ENCODE data around the gene SEPTIN12. TPM values are rescaled to one million over a fixed set of nuclear protein-coding genes. Genes with fewer than 3 reads are reported as not detected.
A peak's percentile ranks its signal among the peaks of the same experiment; 100 is the strongest.

Gene SEPTIN12
- total RNA-seq, 1 donor from 2014 or later = not detected

GRCh38 chr16:4830408-4830807 is 42.3 kb upstream of the SEPTIN12 start:
- no peak overlapping the region for H3K4me3 ChIP-seq (ENCODE audit: low read depth, low read length)
- no peak for DNase-seq (ENCODE audit: low read depth)
- H3K36me3 ChIP-seq (ENCODE audit: control insufficient read depth, insufficient read depth, low read length) = peaks cover 33% of the 10 kb centered on the region
- no peak for FAIRE-seq
- no peaks in the 10 kb centered on the region for H3K27me3 ChIP-seq (ENCODE audit: control insufficient read depth, insufficient read depth, low read length)
- no peak for TF ChIP-seq CTCF (IDR thresholded peaks at IDR 0.05; ENCODE audit: insufficient read depth, low read length, severe bottlenecking)

- FAIRE-seq (peak; percentile 13), DNase-seq (ENCODE audit: low read depth) (no peak)
- TF ChIP-seq CTCF (IDR thresholded peaks at IDR 0.05; ENCODE audit: insufficient read depth, low read length, severe bottlenecking) = no peak
- peaks cover 34% of the 10 kb centered on the region for H3K36me3 ChIP-seq (ENCODE audit: control insufficient read depth, insufficient read depth, low read length)
- H3K27me3 ChIP-seq (ENCODE audit: control insufficient read depth, insufficient read depth, low read length) = no peaks in the 10 kb centered on the region
- H3K4me3 ChIP-seq (ENCODE audit: low read depth, low read length) = no peak overlapping the region
These were observed 40.6 kb upstream of the SEPTIN12 start for GRCh38 chr16:4828567-4829321.

- H3K4me3 ChIP-seq (ENCODE audit: low read depth, low read length) = no peak overlapping the region
- no peak for TF ChIP-seq CTCF (IDR thresholded peaks at IDR 0.05; ENCODE audit: insufficient read depth, low read length, severe bottlenecking)
- DNase-seq (ENCODE audit: low read depth) (no peak), FAIRE-seq (no peak)
- H3K36me3 ChIP-seq (ENCODE audit: control insufficient read depth, insufficient read depth, low read length) = peaks cover 31% of the 10 kb centered on the region
- H3K27me3 ChIP-seq (ENCODE audit: control insufficient read depth, insufficient read depth, low read length) = no peaks in the 10 kb centered on the region
These were observed 38.8 kb upstream of the SEPTIN12 start for GRCh38 chr16:4826980-4827379.

- no peak overlapping the region for H3K4me3 ChIP-seq (ENCODE audit: low read depth, low read length)
- TF ChIP-seq CTCF (IDR thresholded peaks at IDR 0.05; ENCODE audit: insufficient read depth, low read length, severe bottlenecking) = no peak
- H3K36me3 ChIP-seq (ENCODE audit: control insufficient read depth, insufficient read depth, low read length) = peaks cover 30% of the 10 kb centered on the region
- FAIRE-seq (no peak), DNase-seq (ENCODE audit: low read depth) (no peak)
- H3K27me3 ChIP-seq (ENCODE audit: control insufficient read depth, insufficient read depth, low read length) = no peaks in the 10 kb centered on the region
These were observed 38.4 kb upstream of the SEPTIN12 start for GRCh38 chr16:4826526-4826925.

- no peaks in the 10 kb centered on the region for H3K27me3 ChIP-seq (ENCODE audit: control insufficient read depth, insufficient read depth, low read length)
- TF ChIP-seq CTCF (IDR thresholded peaks at IDR 0.05; ENCODE audit: insufficient read depth, low read length, severe bottlenecking) = no peak
- peaks cover 35% of the 10 kb centered on the region for H3K36me3 ChIP-seq (ENCODE audit: control insufficient read depth, insufficient read depth, low read length)
- H3K4me3 ChIP-seq (ENCODE audit: low read depth, low read length) = no peak overlapping the region
- DNase-seq (ENCODE audit: low read depth) (no peak), FAIRE-seq (no peak)
These were observed 37.1 kb upstream of the SEPTIN12 start for GRCh38 chr16:4825196-4825595.

GRCh38 chr16:4820652-4821051 is 32.5 kb upstream of the SEPTIN12 start:
- TF ChIP-seq CTCF (IDR thresholded peaks at IDR 0.05; ENCODE audit: insufficient read depth, low read length, severe bottlenecking) = no peak
- Histone ChIP-seq H3K27me3 (ENCODE audit: control insufficient read depth, insufficient read depth, low read length) (no peaks in the 10 kb centered on the region), H3K4me3 (ENCODE audit: low read depth, low read length) (no peak overlapping the region), H3K36me3 (ENCODE audit: control insufficient read depth, insufficient read depth, low read length) (peaks cover 30% of the 10 kb centered on the region)
- DNase-seq (ENCODE audit: low read depth) = no peak
- no peak for FAIRE-seq

Measured in bronchial epithelial cell (primary cell).